Measurements from ENCODE around the gene SPNS3. TPM values are rescaled to one million over a fixed set of nuclear protein-coding genes. Genes with fewer than 3 reads are reported as not detected.

Gene SPNS3
- total RNA-seq = 0.51 and 0.63 TPM in 2 replicates

DNA sequence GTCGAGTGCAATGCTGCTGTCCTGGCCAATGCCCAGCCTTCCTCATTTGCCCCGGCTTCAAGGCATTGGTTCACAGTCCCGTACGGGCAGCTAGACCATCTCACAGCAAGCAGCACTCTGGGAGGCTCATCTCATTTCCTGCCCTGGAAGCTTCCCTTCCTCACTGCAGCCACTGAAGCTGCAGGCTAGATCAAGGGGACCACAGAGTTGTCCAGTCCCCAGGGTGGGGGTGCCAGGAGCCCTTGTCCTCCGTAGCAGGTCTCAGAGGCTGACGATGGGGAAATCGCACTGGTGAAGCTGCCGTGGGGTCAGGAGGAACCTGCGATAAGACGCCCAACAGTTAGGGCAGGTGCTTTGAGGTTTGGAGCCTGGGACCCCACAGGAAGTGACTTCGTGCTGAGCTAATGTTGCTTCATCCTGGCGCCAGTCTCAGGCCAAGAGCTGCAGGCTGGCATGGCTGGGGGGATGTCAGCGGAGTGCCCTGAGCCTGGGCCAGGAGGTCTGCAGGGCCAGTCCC, at the start of gene SPNS3:
SPNS3 (plus strand) TSS at position 426 of the 517 bp plus-strand sequence; CDS start at position 454, 28 bp downstream.
- no peak for DNase-seq (ENCODE audit: low read depth in 2 of 2)

- no peak for DNase-seq (ENCODE audit: low read depth in 2 of 2)
Measured at GRCh38 chr17:4386406-4386805, 47.3 kb upstream of the SPNS3 start.

GRCh38 chr17:4387137-4387536, 46.6 kb upstream of the SPNS3 start:
- DNase-seq (ENCODE audit: low read depth in 2 of 2) = no peak

- no peak for DNase-seq (ENCODE audit: low read depth in 2 of 2)
Measured at GRCh38 chr17:4389079-4389478, 44.7 kb upstream of the SPNS3 start.

GRCh38 chr17:4393806-4394205, 39.9 kb upstream of the SPNS3 start:
- no peak for DNase-seq (ENCODE audit: low read depth in 2 of 2)

DNA sequence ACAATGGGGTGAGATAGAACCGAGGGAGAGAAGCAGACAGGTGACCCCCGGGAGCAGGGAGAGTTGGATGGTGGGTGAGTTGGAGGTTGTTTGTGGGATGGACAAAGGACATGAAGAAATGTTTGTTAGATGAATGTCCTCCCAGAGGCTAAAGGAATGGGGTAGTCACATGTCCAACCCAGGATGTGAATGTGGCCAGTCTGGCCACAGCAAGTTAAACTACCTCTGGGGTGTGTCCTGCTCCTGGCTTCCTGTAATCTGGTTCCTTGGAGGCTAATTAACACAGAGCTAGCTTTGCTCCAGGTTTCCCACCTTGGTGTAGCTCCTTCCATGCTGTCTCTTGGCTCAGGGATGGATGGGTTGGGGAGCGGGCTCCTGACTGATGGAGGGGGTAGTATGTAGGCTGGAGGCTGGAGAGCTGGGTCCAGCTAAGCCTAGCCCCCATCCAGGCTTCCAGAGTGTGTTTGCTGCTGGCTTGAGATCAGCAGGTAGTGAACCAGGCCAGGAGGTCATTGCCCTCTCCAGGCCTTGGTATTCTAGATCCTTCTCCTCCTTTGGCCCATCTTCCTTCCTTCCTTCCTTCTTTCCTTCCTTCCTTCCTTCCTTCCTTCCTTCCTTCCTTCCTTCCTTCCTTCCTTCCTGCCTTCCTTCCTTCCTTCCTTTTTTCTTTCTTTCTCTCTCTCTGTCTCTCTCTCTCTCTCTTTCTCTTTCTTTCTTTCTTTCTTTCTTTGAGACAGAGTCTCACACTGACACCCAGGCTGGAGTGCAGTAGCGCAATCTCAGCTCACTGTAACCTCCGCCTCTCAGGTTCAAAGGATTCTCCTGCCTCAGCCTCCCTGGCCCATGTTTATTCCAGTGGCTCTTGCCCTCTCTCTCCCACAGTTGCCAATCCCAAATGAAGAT, 39.3 kb upstream of the SPNS3 start:
- no peak for DNase-seq (ENCODE audit: low read depth in 2 of 2)

- DNase-seq (ENCODE audit: low read depth in 2 of 2) = no peak
Measured at GRCh38 chr17:4395111-4395478, 38.6 kb upstream of the SPNS3 start.

- no peak for DNase-seq (ENCODE audit: low read depth in 2 of 2)
Measured at GRCh38 chr17:4397840-4398239, 35.9 kb upstream of the SPNS3 start.

DNA sequence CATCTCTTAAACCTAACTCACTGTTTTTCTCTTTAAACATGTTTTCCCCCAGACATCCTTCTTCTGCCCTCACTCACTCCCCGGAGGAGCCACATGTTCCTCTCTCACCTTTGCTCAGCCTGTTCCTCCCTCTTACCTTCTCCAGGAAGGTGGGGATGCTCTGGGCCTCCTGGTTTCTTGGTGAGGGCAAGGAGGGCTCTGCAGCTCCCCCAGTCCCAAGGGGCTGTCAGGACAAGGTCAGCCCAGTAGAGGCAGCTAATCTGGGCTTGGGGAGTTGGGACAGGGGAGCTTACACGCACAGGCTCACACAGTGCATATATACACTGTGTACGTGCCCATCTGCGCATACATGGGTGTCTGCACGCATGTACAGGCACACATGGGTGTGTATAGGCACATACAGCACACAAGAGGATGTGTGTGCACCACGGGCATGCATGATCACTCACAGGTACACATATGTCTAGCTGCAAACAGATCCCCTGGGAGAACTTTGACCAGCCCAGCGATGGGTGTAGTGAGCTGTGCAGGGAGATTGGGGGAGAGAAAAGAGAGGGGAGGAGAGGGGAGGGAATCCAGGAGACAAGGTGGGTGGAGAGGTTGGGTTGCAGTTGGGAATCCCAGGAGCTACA, 28.6 kb upstream of the SPNS3 start:
- DNase-seq (ENCODE audit: low read depth in 2 of 2) = no peak

GRCh38 chr17:4405699-4406098, 28.0 kb upstream of the SPNS3 start:
- DNase-seq (ENCODE audit: low read depth in 2 of 2) = no peak

GRCh38 chr17:4406386-4406785, 27.4 kb upstream of the SPNS3 start:
- no peak for DNase-seq (ENCODE audit: low read depth in 2 of 2)

DNA sequence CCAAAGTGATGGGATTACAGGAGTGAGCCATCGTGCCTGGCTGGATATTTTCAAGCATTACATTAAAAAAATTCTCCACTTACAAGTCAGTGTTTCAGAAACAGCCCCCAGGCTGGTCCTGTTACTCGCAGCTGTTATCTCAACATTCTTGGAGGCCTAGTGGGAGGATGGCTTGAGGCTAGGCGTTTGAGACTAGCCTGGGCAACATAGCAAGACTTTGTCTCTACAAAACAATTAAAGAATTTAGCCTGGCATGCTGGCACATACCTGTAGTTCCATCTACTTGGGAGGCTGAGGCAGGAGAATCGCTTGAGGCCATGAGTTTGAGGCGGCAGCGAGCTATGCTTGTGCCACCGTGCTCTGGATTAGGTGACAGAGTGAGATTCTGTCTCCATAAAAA, 26.5 kb upstream of the SPNS3 start:
- DNase-seq (ENCODE audit: low read depth in 2 of 2) = no peak

- no peak for DNase-seq (ENCODE audit: low read depth in 2 of 2)
Measured at GRCh38 chr17:4407851-4408250, 25.9 kb upstream of the SPNS3 start.

DNA sequence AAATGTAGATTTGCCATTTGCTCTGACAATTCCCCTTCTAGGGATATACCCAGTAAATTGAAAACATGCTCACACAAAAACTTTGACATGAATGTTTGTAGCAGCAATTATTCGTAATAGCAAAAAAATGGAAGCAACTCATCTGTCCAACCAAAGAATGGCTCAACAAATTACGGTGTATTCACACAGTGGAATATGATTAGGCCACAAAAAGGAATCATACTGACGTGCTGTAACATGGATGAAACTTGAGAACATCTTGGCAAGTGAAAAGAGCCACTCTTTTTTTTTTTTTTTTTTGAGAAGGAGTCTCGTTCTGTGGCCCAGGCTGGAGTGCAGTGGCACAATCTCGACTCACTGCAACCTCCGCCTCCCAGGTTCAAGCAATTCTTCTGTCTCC, 24.1 kb upstream of the SPNS3 start:
- no peak for DNase-seq (ENCODE audit: low read depth in 2 of 2)

- DNase-seq (ENCODE audit: low read depth in 2 of 2) = no peak
Measured at GRCh38 chr17:4411201-4411600, 22.5 kb upstream of the SPNS3 start.

- peak; percentile 58 to 87 for DNase-seq (ENCODE audit: low read depth in 2 of 2)
Measured at GRCh38 chr17:4412933-4413831, 20.6 kb upstream of the SPNS3 start.

DNA sequence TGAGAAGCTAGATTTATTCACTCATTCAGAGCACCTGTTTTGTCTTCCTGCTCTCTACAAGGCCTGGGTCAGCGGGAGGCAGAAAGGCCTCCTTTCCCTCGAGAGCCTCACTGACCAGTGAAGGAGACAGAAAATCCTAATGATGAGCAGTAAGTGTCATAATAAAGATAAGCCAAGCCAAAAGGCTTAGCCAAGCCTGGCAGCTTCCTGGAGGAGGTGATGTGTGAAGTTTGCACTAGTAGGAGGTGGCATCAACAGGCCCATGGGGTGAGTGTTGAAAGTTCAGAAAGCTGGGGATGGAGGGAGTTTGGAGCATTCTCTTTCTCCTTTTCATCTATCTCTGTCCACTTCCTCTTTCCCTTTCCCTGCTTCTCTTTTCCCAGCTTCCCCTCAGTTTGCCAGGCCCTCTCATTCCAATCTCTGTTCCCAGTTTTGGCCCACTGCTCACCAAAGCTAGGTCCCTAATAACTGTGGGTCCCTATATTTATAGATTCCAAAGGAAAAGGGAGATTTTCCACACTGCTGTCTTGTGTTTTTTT, 16.5 kb upstream of the SPNS3 start:
- no peak for DNase-seq (ENCODE audit: low read depth in 2 of 2)

DNA sequence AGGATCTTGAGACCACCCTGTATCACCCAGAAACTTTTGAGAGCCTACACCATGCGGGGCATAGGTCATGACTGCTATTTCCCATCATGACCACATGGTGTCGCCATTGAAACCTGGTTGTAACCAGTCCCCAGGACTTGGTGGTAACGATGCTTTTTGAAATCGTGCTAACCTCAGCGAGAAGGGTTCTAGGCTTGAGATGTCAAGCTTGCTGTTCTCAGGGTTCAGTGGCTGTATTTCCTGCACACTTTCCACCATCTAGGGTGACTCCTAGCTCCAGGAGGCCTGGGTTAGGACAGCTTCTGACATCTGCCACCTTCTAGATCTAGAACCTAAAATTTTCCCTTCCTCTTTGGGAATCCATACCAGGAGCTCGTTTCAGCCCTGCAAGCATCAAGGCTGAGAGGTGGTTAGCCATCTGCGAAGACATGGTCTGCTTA, 13.0 kb upstream of the SPNS3 start:
- DNase-seq (ENCODE audit: low read depth in 2 of 2) = peak; percentile 79 to 81

GRCh38 chr17:4422864-4423263, 10.9 kb upstream of the SPNS3 start:
- no peak for DNase-seq (ENCODE audit: low read depth in 2 of 2)

DNA sequence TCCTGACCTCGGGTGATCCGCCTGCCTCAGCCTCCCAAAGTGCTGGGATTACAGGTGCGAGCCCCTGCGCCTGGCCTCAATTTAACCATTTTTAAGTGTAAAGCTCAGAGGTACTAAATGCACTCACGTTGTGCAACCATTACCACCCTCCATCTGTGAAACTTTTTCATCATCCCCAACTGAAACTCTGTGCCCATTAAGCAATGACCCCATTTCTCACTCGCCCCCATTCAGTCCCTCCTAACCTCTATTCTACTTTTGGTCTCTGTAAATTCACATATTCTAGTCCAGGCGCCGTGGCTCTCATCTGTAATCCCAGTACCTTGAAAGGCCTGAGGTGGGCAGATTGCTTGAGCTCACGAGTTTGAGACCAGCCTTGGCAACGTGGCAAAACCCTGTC, 8.3 kb upstream of the SPNS3 start:
- no peak for DNase-seq (ENCODE audit: low read depth in 2 of 2)

DNA sequence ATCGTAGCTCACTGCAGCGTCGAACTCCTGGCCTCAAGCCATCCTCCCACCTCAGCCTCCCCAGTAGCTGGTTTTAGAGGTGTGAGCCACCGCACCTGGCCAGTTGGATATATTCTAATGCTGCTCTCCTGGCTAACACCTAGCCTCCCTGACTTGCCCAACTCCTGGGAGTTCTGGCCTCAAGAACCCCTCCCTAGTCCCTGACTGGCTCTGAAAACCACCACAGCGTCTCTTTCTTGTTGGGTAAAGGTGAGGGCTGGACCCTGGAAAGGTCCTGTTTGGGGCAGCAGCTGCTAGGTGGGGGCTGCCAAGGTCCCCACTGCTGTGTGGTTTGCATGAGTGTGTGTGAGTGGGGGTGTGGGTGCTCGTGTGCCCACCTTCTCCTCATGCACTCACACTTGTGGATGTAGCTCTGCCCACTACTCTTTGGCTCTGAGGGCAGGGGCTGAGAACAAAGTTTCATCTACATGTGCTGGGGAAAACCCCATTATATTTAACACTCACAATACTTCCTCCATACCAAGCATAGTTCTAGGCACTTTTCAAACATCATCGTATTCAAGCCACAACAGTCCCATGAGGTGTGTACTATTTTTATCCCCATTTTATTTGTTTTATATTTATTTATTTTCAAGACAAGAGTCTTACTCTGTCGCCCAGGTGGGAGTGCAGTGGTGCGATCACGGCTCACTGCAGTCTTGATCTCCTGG, 7.1 kb upstream of the SPNS3 start:
- DNase-seq (ENCODE audit: low read depth in 2 of 2) = no peak
